Measurements from ENCODE around the gene TMPRSS7. TPM values are rescaled to one million over a fixed set of nuclear protein-coding genes. Genes with fewer than 3 reads are reported as not detected.

Gene TMPRSS7, protein sequence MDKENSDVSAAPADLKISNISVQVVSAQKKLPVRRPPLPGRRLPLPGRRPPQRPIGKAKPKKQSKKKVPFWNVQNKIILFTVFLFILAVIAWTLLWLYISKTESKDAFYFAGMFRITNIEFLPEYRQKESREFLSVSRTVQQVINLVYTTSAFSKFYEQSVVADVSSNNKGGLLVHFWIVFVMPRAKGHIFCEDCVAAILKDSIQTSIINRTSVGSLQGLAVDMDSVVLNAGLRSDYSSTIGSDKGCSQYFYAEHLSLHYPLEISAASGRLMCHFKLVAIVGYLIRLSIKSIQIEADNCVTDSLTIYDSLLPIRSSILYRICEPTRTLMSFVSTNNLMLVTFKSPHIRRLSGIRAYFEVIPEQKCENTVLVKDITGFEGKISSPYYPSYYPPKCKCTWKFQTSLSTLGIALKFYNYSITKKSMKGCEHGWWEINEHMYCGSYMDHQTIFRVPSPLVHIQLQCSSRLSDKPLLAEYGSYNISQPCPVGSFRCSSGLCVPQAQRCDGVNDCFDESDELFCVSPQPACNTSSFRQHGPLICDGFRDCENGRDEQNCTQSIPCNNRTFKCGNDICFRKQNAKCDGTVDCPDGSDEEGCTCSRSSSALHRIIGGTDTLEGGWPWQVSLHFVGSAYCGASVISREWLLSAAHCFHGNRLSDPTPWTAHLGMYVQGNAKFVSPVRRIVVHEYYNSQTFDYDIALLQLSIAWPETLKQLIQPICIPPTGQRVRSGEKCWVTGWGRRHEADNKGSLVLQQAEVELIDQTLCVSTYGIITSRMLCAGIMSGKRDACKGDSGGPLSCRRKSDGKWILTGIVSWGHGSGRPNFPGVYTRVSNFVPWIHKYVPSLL
- not detected for polyA plus RNA-seq (2013, experiment 1 of 2)
- polyA plus RNA-seq (2013, experiment 2 of 2): not detected

DNA sequence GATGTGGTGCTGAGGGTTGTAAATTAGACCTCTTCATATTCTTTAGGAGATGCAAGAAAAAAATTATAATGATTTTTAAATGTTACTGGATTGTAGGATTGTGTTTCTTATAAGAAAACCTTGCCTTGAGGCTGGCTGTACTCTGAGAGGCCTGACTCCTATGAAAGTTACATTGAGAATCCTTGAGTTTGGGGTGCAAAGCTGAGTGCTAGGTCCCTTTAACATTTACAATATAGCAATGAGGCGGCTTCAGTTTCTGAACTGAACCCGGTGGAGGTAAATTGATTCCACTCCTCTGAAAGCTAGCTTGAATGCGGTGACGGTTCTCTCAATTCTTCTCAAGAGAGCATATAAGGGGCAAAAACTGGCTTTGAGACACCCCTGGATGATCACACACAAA is at the start of gene TMPRSS7:
TMPRSS7 (plus strand) TSS at position 301 of the 400 bp plus-strand sequence. CDS start 110 bp downstream, outside the sequence.
- no peaks in the 10 kb centered on the region for H3K4me1 ChIP-seq (ENCODE audit: insufficient read depth, low read length)
- peaks cover 19% of the 10 kb centered on the region for H3K9me3 ChIP-seq (ENCODE audit: insufficient read depth, low read depth, low read length)
- no peak within 1 kb of the TSS for H3K4me3 ChIP-seq (ENCODE audit: low read length)
- H3K36me3 ChIP-seq (ENCODE audit: insufficient read depth, low read length): no peaks in the 10 kb centered on the region
- 90% methylated on average over 4 of the region's 4 CpGs for WGBS
- no peak within 1 kb of the TSS for H3K27ac ChIP-seq (ENCODE audit: low read depth, low read length)
- H3K27me3 ChIP-seq (ENCODE audit: insufficient read depth, low read length): no peaks in the 10 kb centered on the region
- no peak within 1 kb of the TSS for H3K9ac ChIP-seq (ENCODE audit: low read depth, low read length)

DNA sequence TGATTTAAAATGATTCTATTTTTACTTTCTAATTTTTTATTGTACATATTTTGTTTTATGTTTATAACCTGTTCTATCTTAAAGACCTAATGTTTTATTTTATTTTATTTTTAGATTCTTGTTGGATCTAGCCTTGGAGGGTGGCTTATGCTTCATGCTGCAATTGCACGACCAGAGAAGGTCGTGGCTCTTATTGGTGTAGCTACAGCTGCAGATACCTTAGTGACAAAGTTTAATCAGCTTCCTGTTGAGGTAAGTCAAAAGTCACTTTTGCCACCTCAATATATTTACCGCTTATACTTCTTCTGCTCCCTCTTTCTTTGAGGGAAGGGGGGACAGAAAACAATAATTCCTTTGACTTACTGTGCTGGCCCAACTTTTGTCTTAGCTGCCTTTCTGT is 47.7 kb upstream of the TMPRSS7 start:
- Histone ChIP-seq H3K27me3 (ENCODE audit: insufficient read depth, low read length) (no peaks in the 10 kb centered on the region), H3K4me1 (ENCODE audit: insufficient read depth, low read length) (no peaks in the 10 kb centered on the region), H3K27ac (ENCODE audit: low read depth, low read length) (no peak overlapping the region), H3K9ac (ENCODE audit: low read depth, low read length) (no peak overlapping the region), H3K4me3 (ENCODE audit: low read length) (no peak overlapping the region), H3K9me3 (ENCODE audit: insufficient read depth, low read depth, low read length) (no peaks in the 10 kb centered on the region), H3K36me3 (ENCODE audit: insufficient read depth, low read length) (peaks cover 58% of the 10 kb centered on the region)
- WGBS: 87% methylated on average over 3 of the region's 3 CpGs

DNA sequence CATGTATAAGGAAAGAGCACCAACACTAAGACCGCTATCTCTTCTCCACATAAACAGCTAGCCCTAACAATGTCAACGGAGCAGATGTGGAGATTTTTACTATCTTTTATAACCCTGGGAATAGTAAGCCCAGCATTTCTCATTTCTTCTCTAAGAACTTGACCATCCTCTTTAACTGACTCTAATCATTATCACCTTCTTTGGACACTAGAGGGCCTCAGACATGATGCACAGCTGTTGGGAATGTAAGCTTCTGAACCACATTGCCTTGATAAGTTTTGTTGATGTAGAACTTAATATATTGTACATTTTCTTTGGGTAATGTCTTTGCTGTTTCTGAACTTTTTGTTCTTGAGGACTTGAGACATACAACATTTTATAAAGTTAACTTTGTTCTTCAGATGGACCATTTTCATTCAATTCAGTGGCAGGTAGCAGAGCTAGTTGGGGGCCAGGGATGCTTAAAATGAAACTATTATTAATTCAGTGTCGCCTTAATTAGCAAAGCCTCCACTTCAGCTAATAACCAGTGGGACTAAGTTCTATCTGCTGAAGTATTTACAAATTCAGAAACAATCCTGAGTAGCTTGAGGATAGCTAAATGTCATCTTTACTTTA is 45.4 kb upstream of the TMPRSS7 start:
- Histone ChIP-seq H3K27me3 (ENCODE audit: insufficient read depth, low read length) (no peaks in the 10 kb centered on the region), H3K4me1 (ENCODE audit: insufficient read depth, low read length) (peaks cover 5% of the 10 kb centered on the region), H3K27ac (ENCODE audit: low read depth, low read length) (no peak overlapping the region), H3K36me3 (ENCODE audit: insufficient read depth, low read length) (peaks cover 58% of the 10 kb centered on the region), H3K4me3 (ENCODE audit: low read length) (no peak overlapping the region), H3K9me3 (ENCODE audit: insufficient read depth, low read depth, low read length) (no peaks in the 10 kb centered on the region), H3K9ac (ENCODE audit: low read depth, low read length) (no peak overlapping the region)
- WGBS: 76% methylated on average over 3 of the region's 3 CpGs

DNA sequence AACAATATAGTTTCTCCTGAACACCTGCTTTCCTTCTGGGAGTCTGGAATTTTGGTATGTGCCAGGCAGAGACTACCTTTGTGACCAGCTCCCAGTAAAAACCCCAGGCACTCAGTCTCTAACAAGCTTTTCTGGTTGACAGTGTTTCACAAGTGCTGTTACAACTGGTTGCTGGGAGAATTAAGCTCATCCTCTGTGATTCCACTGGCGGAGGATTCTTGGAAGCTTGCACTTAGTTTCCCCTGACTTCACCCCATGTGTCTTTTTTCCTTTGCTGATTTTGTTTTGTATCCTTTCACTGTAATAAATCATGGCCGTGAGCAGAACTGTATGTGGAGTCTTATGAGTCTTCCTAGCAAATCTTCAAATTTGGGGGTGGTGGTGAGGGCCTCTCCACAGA is 41.5 kb upstream of the TMPRSS7 start:
- H3K4me1 ChIP-seq (ENCODE audit: insufficient read depth, low read length): peaks cover 5% of the 10 kb centered on the region
- peaks cover 8% of the 10 kb centered on the region; the same call in 1 of the 2 replicates for H3K27me3 ChIP-seq (ENCODE audit: insufficient read depth, low read length)
- peaks cover 41% of the 10 kb centered on the region for H3K36me3 ChIP-seq (ENCODE audit: insufficient read depth, low read length)
- 90% methylated on average over 2 of the region's 2 CpGs for WGBS
- H3K4me3 ChIP-seq (ENCODE audit: low read length): no peak overlapping the region
- no peak overlapping the region for H3K27ac ChIP-seq (ENCODE audit: low read depth, low read length)
- H3K9ac ChIP-seq (ENCODE audit: low read depth, low read length): no peak overlapping the region
- H3K9me3 ChIP-seq (ENCODE audit: insufficient read depth, low read depth, low read length): no peaks in the 10 kb centered on the region

DNA sequence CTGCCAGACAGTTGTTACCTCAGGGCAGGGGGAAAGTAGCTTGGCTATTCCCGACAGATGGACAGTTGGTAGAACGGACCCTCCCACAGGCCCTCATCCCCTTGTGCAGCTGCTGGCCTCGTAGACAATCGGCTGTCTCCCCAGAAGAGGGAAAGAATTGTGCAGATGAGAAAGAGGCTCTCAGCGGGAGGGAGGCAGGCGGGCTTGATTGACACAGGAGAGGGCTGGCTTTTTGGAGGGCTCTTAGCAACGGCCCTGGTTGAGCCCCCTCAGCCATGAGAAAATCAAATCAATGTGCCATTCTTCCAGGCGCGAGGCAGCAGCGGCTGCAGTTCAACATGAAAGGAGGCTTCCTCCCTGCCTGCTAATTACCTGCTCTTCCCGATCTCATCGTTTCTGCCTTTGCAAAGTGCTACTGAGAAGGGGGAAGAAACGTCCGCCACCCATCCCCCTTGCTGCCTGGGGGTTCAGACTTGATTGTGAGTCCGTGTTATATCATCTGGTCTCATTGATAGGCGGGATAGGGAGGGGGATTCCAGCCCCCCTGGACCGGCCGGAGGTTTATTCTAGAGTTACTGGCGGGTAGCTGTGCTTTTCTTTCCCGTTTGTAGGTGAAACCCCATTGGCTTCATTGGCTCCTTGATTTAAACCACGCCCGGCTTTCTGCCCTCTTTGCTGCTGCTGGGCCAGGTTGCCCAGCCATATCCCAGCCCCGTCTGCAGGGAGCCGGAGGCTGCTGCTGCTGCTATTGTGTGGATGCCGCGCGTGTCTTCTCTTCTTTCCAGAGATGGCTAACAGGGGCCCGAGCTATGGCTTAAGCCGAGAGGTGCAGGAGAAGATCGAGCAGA is 35.7 kb upstream of the TMPRSS7 start, which contains the start of gene TAGLN3:
TAGLN3 (plus strand) TSS at position 287 of the 848 bp plus-strand sequence; CDS start at position 788, 501 bp downstream.
- H3K9me3 ChIP-seq (ENCODE audit: insufficient read depth, low read depth, low read length): no peaks in the 10 kb centered on the region
- H3K9ac ChIP-seq (ENCODE audit: low read depth, low read length): peak within 1 kb of the TSS; percentile 71
- peak within 1 kb of the TSS; percentile 38 for H3K27ac ChIP-seq (ENCODE audit: low read depth, low read length)
- H3K36me3 ChIP-seq (ENCODE audit: insufficient read depth, low read length): no peaks in the 10 kb centered on the region
- peak within 1 kb of the TSS; percentile 78 for H3K4me3 ChIP-seq (ENCODE audit: low read length)
- 2% methylated on average over 30 of the region's 30 CpGs for WGBS
- H3K27me3 ChIP-seq (ENCODE audit: insufficient read depth, low read length): peaks cover 36% of the 10 kb centered on the region
- peaks cover 30% of the 10 kb centered on the region for H3K4me1 ChIP-seq (ENCODE audit: insufficient read depth, low read length)

DNA sequence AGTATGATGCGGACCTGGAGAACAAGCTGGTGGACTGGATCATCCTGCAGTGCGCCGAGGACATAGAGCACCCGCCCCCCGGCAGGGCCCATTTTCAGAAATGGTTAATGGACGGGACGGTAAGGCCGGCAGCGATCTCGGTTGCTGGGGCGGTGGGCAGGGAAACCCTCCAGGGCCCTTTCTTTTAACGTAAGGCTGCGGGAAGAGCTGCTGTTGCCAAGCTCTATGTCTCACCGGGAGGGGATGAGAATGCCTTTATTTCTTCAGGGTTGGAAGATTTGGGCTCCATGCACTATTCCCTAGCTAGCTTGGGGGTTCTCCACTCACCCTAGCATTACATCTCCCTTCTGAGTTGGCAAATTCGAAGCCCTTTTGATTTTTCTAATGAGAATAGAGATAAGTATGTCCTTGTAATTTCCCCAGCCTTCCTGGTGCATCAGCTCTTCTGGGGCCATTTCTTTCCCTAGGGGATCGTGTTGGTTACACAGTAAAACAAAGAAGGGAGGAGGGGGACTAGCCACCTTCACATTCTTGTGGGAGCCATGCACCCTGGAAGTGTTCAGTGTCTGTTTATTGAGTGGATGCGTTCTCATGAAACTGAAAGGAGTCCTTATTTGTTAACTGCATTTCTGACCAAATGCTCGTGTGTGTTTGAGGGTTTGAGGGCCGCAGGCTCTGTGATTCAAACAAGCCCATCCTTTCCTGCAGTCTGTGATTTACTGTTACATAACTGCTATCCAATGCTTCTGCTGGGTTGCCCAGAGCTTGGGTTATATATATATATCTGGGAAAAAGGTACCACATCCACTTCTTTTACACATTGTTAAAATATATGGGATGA is 34.8 kb upstream of the TMPRSS7 start:
- no peaks in the 10 kb centered on the region for H3K36me3 ChIP-seq (ENCODE audit: insufficient read depth, low read length)
- H3K4me3 ChIP-seq (ENCODE audit: low read length): peak overlapping the region; percentile 78
- H3K9ac ChIP-seq (ENCODE audit: low read depth, low read length): peak overlapping the region; percentile 71
- 8% methylated on average over 18 of the region's 19 CpGs for WGBS
- H3K4me1 ChIP-seq (ENCODE audit: insufficient read depth, low read length): peaks cover 34% of the 10 kb centered on the region
- peaks cover 36% of the 10 kb centered on the region for H3K27me3 ChIP-seq (ENCODE audit: insufficient read depth, low read length)
- peak overlapping the region; percentile 38; the same call in 1 of the 2 replicates for H3K27ac ChIP-seq (ENCODE audit: low read depth, low read length)
- H3K9me3 ChIP-seq (ENCODE audit: insufficient read depth, low read depth, low read length): no peaks in the 10 kb centered on the region

DNA sequence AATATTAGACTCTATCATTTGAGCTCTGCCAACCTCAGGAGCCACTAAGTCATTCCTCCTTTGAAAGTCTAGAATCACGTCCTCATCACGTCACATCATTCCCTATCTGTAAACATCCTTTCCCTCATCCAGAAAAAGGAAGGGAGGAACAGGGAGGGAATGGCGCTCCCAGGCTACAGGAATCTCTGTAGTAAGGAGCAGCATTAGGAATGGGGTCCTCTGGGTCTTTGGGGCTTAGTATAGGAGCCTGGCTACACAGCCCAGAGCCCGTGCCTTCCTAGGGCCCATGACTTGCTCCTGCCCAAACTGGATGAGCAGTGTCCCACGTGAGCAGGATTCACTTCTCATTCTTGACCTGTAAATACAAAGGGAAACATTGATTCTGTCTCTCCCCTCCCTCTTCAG is 34.2 kb upstream of the TMPRSS7 start:
- Histone ChIP-seq H3K9ac (ENCODE audit: low read depth, low read length) (no peak overlapping the region), H3K4me1 (ENCODE audit: insufficient read depth, low read length) (peaks cover 34% of the 10 kb centered on the region), H3K4me3 (ENCODE audit: low read length) (peak overlapping the region; percentile 78)

DNA sequence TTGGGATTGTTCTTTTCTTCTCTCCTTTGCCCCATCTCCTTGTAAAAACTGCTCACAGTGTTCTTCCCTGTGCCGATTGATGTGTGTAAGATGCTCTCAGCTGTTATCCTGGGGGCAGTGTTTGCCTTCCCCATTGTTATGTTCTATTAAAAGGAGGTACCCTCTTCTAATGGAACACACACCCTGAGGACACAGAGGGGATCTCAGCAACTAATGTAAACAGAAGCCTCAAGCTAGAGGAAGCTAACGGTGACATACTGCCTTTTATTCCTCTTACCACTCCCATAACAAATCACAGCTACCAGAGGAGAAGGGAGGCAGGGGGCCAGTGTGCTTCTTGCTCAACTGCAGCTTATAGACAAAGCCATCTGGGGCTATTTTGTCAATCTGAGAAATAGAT is 33.6 kb upstream of the TMPRSS7 start:
- H3K9ac ChIP-seq (ENCODE audit: low read depth, low read length): no peak overlapping the region
- peak overlapping the region; percentile 78 for H3K4me3 ChIP-seq (ENCODE audit: low read length)
- H3K27ac ChIP-seq (ENCODE audit: low read depth, low read length): no peak overlapping the region

More for the DNA sequence above, 34.2 kb upstream of the TMPRSS7 start:
- Histone ChIP-seq H3K27me3 (ENCODE audit: insufficient read depth, low read length) (peaks cover 36% of the 10 kb centered on the region), H3K36me3 (ENCODE audit: insufficient read depth, low read length) (peaks cover 4% of the 10 kb centered on the region; the same call in 1 of the 2 replicates), H3K9me3 (ENCODE audit: insufficient read depth, low read depth, low read length) (no peaks in the 10 kb centered on the region), H3K27ac (ENCODE audit: low read depth, low read length) (no peak overlapping the region)
- WGBS: 48% methylated on average over 5 of the region's 5 CpGs

DNA sequence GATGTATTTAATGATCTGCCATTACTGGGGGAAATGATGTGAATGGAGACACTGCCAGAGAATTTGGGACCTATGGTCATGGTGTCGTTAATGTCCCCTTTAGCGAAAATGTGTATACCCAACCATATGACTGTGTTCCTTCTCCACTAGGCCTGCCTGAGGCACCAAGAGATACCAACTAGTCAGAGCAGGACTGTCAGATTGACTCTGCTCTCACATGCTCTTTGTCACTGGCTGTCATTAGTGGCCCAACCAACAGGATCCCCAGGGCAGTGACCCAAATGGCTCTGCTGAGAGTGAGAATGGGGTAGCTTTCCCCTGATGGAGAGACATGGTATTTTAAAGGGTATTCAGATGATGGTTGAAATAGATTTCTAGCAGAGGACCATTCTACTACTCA is 33.0 kb upstream of the TMPRSS7 start:
- H3K9ac ChIP-seq (ENCODE audit: low read depth, low read length): no peak overlapping the region
- H3K36me3 ChIP-seq (ENCODE audit: insufficient read depth, low read length): peaks cover 6% of the 10 kb centered on the region; the same call in 1 of the 2 replicates
- 88% methylated on average over 2 of the region's 2 CpGs for WGBS
- 0 out of 2 replicates have a peak overlapping the region, but pooled peaks have one; percentile 78 for H3K4me3 ChIP-seq (ENCODE audit: low read length)
- no peak overlapping the region for H3K27ac ChIP-seq (ENCODE audit: low read depth, low read length)
- H3K27me3 ChIP-seq (ENCODE audit: insufficient read depth, low read length): peaks cover 36% of the 10 kb centered on the region
- H3K9me3 ChIP-seq (ENCODE audit: insufficient read depth, low read depth, low read length): no peaks in the 10 kb centered on the region
- H3K4me1 ChIP-seq (ENCODE audit: insufficient read depth, low read length): peaks cover 34% of the 10 kb centered on the region

More for the DNA sequence above, 33.6 kb upstream of the TMPRSS7 start:
- WGBS: 17% methylated on average over 2 of the region's 2 CpGs
- peaks cover 36% of the 10 kb centered on the region for H3K27me3 ChIP-seq (ENCODE audit: insufficient read depth, low read length)
- peaks cover 6% of the 10 kb centered on the region; the same call in 1 of the 2 replicates for H3K36me3 ChIP-seq (ENCODE audit: insufficient read depth, low read length)
- peaks cover 34% of the 10 kb centered on the region for H3K4me1 ChIP-seq (ENCODE audit: insufficient read depth, low read length)
- H3K9me3 ChIP-seq (ENCODE audit: insufficient read depth, low read depth, low read length): no peaks in the 10 kb centered on the region

All from HUES64 (cell line).